NOMO-1 treated with DMSO at 0.1 percent for 48 hours (cell line): ENCODE data around the gene TBC1D3.
"Not testable (repeated sequence)": the region's sequence is repeated elsewhere in the genome, so short reads cannot be mapped to it uniquely, and the experiment has no call there.

Source experiments
- DNase-seq: peaks from one replicate; lab custom pipeline; 2025; ENCODE audit not compliant: unreplicated experiment; lab: John Stamatoyannopoulos, UW

TBC1D3 gene

GRCh38 chr17:38192455-38192854 lies at the start of gene TBC1D3:
Gene TBC1D3 (minus strand): TSS chr17:38192555. CDS start chr17:38191029, 1,526 bp downstream.
- DNase-seq: not testable (repeated sequence)

GRCh38 chr17:38232790-38233189 lies 40.4 kb upstream of the TBC1D3 start:
- not testable (repeated sequence) for DNase-seq

DNA sequence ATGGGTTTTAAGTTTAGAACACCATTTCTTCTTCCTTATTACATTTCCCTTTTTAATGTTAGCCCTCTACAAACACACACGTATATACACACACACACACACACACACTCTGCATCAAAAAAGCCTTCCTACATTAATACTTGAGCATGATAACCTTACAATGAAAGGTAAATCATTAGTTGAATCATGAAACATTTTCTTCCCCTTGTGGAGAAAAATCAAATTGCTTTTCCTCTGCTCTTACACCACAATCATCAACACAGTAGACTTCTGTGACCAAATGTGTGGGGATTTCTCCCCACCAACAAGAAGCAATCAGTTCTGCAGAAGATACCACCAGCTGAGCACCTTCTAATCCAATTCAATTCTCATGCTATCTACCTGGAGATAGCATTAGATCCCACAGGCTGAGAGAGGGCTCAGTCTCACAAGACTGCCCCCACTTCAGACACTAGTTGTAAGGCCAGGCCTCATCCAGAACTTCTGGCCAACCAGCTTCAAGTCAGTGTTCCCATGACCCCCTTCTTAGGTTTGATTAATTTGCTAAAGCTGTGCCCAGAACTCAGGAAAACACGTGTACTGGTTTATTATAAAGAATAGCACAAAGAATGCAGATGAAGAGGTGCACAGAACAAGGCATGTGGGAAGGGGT lies 33.6 kb upstream of the TBC1D3 start:
- not testable (repeated sequence) for DNase-seq

DNA sequence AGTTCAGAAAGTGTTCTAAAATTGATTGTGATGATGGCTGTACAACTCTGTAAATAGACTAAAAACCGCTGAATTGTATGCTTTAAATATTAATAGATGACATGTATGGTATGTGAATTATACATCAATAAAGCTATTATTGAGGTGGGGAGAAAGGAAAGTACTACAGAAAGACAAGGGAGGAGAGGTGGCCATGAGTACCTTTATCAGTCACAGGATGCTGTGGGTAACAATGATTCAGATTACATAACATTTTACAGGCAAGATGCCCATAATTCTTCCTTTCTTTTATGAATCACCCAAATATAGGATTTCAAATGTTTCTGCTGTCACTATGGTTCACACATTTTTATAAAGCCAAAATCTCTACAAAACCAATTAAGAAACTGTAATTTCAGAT lies 28.5 kb upstream of the TBC1D3 start:
- not testable (repeated sequence) for DNase-seq

DNA sequence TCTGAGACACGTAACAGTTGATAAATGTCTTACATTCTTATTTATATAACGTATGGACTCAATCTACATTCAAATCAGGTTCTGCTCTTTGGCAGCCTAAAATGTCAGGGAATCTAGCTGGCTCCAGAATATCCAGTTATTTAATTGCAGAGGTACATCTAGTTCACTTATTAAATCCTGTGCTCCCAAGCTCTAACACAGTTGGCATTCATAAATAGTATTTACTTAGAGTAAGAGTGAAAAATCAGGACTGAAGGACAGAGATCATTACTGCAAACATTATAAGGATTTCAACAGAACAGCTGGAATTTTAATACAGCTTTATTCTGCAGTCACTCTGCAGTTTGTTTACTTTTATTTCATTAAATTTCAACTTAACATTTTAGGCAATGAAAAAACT lies 7.9 kb upstream of the TBC1D3 start:
- not testable (repeated sequence) for DNase-seq

DNA sequence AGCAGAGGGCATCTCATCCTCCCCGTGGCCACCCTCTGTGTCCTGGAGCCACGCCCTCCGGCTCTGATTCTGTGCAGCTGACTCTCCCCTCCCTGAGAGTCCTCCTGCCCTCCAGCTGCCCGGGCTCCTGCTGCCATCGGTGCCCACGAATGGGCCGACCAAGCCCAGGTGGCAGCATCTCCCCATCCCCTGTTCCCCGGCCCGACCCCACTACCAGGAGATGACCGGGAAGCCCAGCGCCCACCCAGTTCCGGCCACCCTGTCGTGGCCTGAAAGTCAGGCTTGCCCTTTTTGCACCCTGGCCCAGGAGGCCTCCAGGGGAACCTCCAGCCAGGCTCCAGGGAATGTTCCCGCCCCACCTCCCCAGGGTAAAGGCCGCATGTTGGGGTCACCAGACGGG lies 57.5 kb downstream of the TBC1D3 start:
- DNase-seq: not testable (repeated sequence)
